ENCODE data around the gene TSPAN12.

DNA sequence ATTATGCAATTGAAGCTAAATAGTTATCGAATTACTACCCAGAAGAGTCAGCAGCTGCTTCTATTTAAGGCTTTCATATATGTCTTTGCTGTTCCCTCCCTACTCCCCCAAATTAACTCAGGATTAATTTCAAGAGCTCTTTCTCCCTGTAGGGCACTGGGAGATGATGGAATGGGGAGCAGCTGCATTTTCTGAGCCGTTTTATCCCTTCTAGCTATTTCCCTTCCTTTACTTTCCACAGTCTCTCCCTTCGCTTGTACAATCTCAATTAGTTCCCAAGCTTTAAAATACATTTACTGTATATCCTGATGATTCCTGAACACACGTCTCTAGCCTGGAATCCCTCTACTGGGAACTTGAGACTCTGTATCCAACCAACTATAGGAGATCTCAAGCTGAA is 19.8 kb upstream of the TSPAN12 start:
- TF ChIP-seq, protein P1, sequence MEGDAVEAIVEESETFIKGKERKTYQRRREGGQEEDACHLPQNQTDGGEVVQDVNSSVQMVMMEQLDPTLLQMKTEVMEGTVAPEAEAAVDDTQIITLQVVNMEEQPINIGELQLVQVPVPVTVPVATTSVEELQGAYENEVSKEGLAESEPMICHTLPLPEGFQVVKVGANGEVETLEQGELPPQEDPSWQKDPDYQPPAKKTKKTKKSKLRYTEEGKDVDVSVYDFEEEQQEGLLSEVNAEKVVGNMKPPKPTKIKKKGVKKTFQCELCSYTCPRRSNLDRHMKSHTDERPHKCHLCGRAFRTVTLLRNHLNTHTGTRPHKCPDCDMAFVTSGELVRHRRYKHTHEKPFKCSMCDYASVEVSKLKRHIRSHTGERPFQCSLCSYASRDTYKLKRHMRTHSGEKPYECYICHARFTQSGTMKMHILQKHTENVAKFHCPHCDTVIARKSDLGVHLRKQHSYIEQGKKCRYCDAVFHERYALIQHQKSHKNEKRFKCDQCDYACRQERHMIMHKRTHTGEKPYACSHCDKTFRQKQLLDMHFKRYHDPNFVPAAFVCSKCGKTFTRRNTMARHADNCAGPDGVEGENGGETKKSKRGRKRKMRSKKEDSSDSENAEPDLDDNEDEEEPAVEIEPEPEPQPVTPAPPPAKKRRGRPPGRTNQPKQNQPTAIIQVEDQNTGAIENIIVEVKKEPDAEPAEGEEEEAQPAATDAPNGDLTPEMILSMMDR (conservative IDR thresholded peaks at IDR 0.05 in 1 of 2, IDR thresholded peaks at IDR 0.05 in 1 of 2; ENCODE audit: low read depth in 1 of 2, low read length in 2 of 2), result no peak
- TF ChIP-seq EZH2 (IDR thresholded peaks at IDR 0.05; ENCODE audit: low read length, missing control alignments), result no peak
